Ishikawa (cell line): ENCODE measurements around the gene ST6GALNAC2.

ENCODE experiments used
- CEBPB ChIP-seq: IDR thresholded peaks from 2 replicates; pipeline ENCODE4 v1.6.1; 2012
- CREB1 ChIP-seq: IDR thresholded peaks from 2 replicates; pipeline ENCODE4 v1.6.1; 2012; ENCODE audit warnings: low read depth
- EGR1 ChIP-seq: IDR thresholded peaks from 2 replicates; pipeline ENCODE4 v1.6.1; 2012
- EP300 ChIP-seq: IDR thresholded peaks from 2 replicates; pipeline ENCODE4 v1.6.1; 2012; ENCODE audit warnings: borderline replicate concordance
- FOXM1 ChIP-seq: IDR thresholded peaks from 2 replicates; pipeline ENCODE4 v1.6.1; 2012; ENCODE audit warnings: low read depth, borderline replicate concordance
- NFIC ChIP-seq: IDR thresholded peaks from 2 replicates; pipeline ENCODE4 v1.6.1; 2012
- RAD21 ChIP-seq: IDR thresholded peaks from 2 replicates; pipeline ENCODE4 v1.6.1; 2012; ENCODE audit warnings: low read depth
- REST ChIP-seq: IDR thresholded peaks from 2 replicates; pipeline ENCODE4 v1.6.1; 2012; ENCODE audit warnings: low read depth, mild to moderate bottlenecking
- TAF1 ChIP-seq: IDR thresholded peaks from 2 replicates; pipeline ENCODE4 v1.6.1; 2012; ENCODE audit warnings: low read depth, mild to moderate bottlenecking
- TCF12 ChIP-seq: IDR thresholded peaks from 2 replicates; pipeline ENCODE4 v1.6.1; 2012; ENCODE audit warnings: low read depth
- TEAD4 ChIP-seq: IDR thresholded peaks from 2 replicates; pipeline ENCODE4 v1.6.1; 2012
- USF1 ChIP-seq: IDR thresholded peaks from 2 replicates; pipeline ENCODE4 v1.6.1; 2012
- YY1 ChIP-seq: IDR thresholded peaks from 2 replicates; pipeline ENCODE4 v1.6.1; 2012; ENCODE audit warnings: low read depth
- ZBTB7A ChIP-seq: IDR thresholded peaks from 2 replicates; pipeline ENCODE4 v1.6.1; 2012; ENCODE audit warnings: low read depth
- TF ChIP-seq, protein P1 (sequence below): IDR thresholded peaks from 2 replicates; pipeline ENCODE4 v1.6.1; 2012

ST6GALNAC2 gene

GRCh38 chr17:76630151-76630550 lies 44.5 kb upstream of the ST6GALNAC2 start:
- TF ChIP-seq TCF12 (no peak), NFIC (no peak)
- TF ChIP-seq, protein P1, sequence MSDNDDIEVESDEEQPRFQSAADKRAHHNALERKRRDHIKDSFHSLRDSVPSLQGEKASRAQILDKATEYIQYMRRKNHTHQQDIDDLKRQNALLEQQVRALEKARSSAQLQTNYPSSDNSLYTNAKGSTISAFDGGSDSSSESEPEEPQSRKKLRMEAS = no peak

DNA sequence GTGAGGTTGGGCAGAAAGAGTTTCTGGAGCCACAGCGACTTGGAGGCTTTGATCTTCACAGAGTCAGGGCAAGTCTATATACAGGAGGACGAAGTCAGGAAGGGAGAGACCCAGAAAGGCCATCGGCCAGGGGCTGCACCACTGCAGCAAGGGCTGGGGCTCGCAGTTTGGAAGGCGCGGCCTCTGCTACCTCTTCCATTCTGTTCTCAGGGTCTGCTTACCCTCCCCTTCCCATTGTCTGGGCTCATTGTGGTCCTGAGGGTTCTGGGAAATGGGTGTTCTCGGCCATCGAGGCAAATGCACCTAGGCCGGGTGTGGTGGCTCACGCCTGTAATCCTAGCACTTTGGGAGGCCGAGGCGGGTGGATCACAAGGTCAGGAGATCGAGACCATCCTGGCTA lies 41.9 kb upstream of the ST6GALNAC2 start:
- TF ChIP-seq USF1 (no peak), FOXM1 (no peak), EGR1 (no peak)

DNA sequence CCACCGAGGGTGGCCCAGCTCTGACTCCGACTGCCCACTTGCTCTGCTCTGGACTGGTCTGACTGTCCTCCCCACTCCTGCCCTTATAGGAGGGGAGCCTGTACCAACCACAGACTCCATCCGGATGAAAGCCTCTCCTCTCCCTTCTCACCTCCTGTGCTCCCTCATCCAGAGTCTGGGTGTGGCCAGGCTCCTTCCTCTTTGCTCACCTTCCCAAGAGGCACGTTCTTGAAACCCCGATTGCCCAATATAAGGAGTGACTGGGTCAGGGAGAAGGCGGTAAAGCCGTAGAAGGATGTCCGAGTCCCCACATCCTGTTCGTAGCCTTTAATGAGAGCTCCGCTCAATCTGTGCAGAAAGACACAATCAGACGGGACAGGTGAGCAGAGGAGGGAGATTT lies 40.8 kb upstream of the ST6GALNAC2 start:
- no peak for TF ChIP-seq FOXM1
- TF ChIP-seq, protein P1 = no peak

- TF ChIP-seq EGR1 (no peak), RAD21 (no peak), CEBPB (no peak), TEAD4 (no peak), TCF12 (no peak), FOXM1 (no peak), ZBTB7A (no peak), EP300 (no peak), REST (no peak), TAF1 (no peak), NFIC (no peak), USF1 (no peak), YY1 (no peak), CREB1 (no peak)
- TF ChIP-seq, protein P1 = no peak
Measured at GRCh38 chr17:76625496-76625895, 39.8 kb upstream of the ST6GALNAC2 start.

GRCh38 chr17:76623271-76624146 lies 37.8 kb upstream of the ST6GALNAC2 start:
- TF ChIP-seq RAD21 (peak; percentile 72), TCF12 (no peak)

DNA sequence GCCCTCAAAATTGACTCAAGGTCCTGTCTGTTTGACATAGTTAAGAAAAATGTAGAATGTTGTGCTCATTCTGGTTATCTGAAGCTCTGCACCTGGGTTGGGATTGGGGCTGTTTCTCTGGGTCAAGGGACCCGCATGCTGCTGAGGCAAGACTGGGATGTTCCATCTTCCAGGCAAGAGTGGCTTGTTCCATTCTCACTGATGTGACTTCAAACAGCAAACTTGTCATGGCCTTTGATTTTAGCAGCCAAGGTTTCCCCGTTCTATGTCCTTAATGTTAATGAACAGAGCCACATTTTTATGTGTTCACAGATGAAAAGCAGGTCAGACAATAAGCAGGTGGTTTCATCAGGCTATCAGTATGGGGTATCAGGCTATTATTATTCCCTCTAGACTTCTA lies 32.2 kb upstream of the ST6GALNAC2 start:
- no peak for TF ChIP-seq YY1
- TF ChIP-seq REST = no peak

- no peak for TF ChIP-seq RAD21
- TF ChIP-seq CREB1 = no peak
- TF ChIP-seq TAF1 = no peak
- TF ChIP-seq TCF12 = no peak
- no peak for TF ChIP-seq USF1
- TF ChIP-seq, protein P1 = no peak
- TF ChIP-seq TEAD4 = no peak
- no peak for TF ChIP-seq CEBPB
- no peak for TF ChIP-seq FOXM1
- no peak for TF ChIP-seq ZBTB7A
- no peak for TF ChIP-seq NFIC
- no peak for TF ChIP-seq YY1
- no peak for TF ChIP-seq REST
- TF ChIP-seq EP300 = no peak
- no peak for TF ChIP-seq EGR1
Measured at GRCh38 chr17:76614912-76615617, 29.4 kb upstream of the ST6GALNAC2 start.
